ENCODE data around the gene CD40. TPM values are rescaled to one million over a fixed set of nuclear protein-coding genes. Genes with fewer than 3 reads are reported as not detected.

The CD40 gene
- 18.5 and 26.6 TPM in 2 replicates for total RNA-seq

DNA sequence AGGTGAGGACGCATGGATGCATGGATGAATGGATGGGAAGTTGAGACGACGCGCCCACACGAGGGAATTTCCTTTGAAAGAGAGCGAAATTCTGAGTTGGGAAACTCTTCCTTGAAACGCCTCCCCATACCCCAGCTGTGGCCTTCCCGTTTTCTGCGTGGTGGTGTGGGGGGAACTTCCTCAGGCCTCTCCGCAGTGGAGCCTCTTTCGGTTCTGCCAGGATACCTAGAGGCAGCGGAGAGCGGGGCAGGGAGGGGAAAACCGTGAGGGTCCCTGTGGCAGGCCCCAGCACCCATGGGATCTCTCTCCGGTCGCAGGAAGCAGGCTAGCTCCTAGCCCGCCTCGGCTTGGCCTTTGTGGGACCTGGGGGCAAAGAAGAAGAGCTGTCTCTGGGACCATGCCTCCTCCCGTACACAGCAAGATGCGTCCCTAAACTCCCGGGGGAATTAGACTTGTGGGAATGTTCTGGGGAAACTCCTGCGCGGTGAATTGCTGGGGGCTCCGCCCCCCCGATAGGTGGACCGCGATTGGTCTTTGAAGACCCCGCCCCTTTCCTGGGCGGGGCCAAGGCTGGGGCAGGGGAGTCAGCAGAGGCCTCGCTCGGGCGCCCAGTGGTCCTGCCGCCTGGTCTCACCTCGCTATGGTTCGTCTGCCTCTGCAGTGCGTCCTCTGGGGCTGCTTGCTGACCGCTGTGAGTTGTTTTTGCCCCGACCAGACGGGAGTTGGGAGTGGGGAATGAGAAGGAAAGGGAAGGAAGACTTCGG, at the start of gene CD40:
Gene CD40 (plus strand): TSS at position 611 of the 764 bp plus-strand sequence. CDS start 30 bp downstream, at position 641.

DNA sequence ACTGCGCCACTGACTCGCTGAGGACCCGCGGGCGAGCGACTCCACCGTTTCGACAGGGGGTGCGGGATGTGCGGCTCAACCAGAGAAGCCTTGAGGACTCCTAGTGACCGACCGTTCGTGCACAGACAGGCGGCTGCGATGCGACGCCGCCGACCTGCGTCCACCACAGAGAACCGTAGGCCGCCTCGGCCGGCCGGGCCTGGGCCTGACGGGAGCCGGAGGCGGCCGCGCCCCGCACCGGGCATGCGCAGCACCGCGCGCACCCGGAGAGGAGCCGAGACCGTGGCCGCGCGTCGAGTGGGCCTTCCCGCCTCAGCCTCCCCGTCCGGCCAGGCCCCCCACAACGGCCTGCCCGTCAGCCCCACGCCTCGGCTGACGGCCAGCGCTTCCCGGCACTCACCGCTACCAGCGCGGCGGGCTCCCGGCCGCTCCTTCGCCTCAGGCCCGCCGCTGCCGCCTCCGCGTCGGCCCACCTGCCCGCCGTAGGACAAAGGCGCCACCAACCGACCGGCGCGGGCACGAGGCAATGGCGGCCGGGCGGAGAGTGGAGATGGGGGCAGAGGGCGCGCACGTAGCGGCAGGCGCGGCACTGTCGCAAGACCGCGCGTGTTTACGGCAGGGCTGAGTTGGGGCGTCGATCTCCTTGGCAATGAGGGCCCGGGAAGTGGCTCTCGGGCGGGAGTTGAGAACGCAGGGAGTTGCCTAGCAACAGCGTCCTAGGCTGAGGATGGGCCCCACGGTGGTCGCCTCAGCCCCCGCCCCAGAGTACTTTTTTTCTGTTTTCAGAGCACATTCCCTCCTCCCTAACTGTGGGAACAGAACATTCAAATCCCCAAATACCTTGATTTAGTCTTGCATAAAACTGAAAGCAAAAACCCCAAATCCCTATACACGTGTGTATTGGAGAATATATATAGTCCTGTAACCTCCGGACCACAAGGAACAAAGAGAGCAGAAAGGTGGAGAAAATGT, 28.4 kb upstream of the CD40 start, which contains the start of gene NCOA5:
Gene NCOA5 (minus strand): TSS at position 546 of the 972 bp plus-strand sequence. CDS start 10,538 bp downstream, outside the sequence.

Other genes starting within 250 kb of the CD40 start
- gene ZSWIM1, start 237.1 kb upstream of the CD40 start, total RNA-seq, result 10.2 and 17.5 TPM in 2 replicates
- gene SPATA25, start 230.7 kb upstream of the CD40 start, total RNA-seq, result 0.98 and 2.0 TPM in 2 replicates
- 2.9 and 3.5 TPM in 2 replicates for gene NEURL2, start 227.1 kb upstream of the CD40 start, total RNA-seq
- gene CTSA, start 227.0 kb upstream of the CD40 start, total RNA-seq, result 38.4 and 66.0 TPM in 2 replicates
- 4.4 and 9.4 TPM in 2 replicates for gene PLTP, start 206.2 kb upstream of the CD40 start, total RNA-seq
- gene PCIF1, start 183.6 kb upstream of the CD40 start, total RNA-seq, result 20.0 and 24.0 TPM in 2 replicates
- 26.6 and 29.1 TPM in 2 replicates for gene ZNF335, start 146.1 kb upstream of the CD40 start, total RNA-seq
- 0.87 and 1.2 TPM in 2 replicates for gene MMP9, start 109.4 kb upstream of the CD40 start, total RNA-seq
- 0.33 and 2.0 TPM in 2 replicates for gene SLC12A5, start 89.1 kb upstream of the CD40 start, total RNA-seq
- gene NCOA5, start 28.4 kb upstream of the CD40 start, total RNA-seq, result 19.2 and 20.6 TPM in 2 replicates
- not detected in 2 replicates for gene CDH22, start 190.2 kb downstream of the CD40 start, total RNA-seq